GM12865 (cell line): ENCODE data around the gene RIBC2.
"Not testable (repeated sequence)": the region's sequence is repeated elsewhere in the genome, so short reads cannot be mapped to it uniquely, and the experiment has no call there.

Source experiments
- DNase-seq: peaks from one replicate; pipeline ENCODE4 v3.0.0; 2010; ENCODE audit warnings: low read depth
- H3K4me3 ChIP-seq: 2 replicates; pipeline ENCODE4 v1.5.1; 2011; ENCODE audit warnings: mild to moderate bottlenecking, low read depth, low read length, control low read depth
- CTCF ChIP-seq: IDR thresholded peaks from 2 replicates; pipeline ENCODE4 v1.5.1; 2011; ENCODE audit warnings: low read length, control low read depth, low read depth, inconsistent platforms; ENCODE audit not compliant: insufficient read depth; ENCODE audit errors: missing control alignments

Gene RIBC2, protein sequence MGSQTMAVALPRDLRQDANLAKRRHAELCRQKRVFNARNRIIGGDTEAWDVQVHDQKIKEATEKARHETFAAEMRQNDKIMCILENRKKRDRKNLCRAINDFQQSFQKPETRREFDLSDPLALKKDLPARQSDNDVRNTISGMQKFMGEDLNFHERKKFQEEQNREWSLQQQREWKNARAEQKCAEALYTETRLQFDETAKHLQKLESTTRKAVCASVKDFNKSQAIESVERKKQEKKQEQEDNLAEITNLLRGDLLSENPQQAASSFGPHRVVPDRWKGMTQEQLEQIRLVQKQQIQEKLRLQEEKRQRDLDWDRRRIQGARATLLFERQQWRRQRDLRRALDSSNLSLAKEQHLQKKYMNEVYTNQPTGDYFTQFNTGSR

DNA sequence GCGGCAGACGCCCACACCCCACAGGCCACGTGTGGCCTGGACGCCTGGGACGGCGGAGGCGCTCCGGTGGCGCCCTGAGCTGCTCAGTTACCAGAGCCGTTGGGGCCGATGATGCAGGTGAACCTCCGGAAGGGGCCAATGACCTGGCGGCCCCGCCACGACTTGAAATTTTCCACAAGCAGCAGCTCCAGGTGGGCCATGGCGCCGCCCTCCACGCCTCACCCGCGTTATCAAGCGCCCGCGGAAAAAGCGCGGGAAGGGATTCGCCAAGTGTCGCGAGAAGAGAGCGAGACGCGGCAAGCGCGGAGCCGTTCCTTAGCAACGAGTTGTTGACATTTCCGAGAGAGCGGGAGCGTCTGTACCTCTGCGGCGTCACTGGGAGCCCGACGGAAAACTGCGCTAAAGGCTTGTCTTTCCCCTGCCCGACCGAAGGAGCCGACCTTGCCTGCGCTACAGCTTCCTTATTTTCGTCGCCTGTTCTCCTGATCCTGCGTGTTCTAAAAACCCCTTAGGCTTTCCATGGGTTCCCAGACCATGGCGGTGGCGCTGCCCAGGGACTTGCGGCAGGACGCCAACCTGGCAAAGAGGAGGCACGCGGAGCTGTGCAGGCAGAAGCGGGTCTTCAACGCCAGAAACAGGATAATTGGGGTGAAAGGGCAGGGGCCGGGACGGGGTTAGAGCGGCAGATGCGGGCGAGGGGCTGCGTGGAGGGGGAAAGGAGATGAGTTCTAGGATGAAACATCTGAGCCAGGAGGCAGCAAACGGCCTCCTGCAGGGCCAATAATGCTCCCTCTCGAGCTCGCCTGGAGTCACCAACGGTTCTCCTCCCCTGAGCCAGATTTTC is at the start of gene RIBC2, which contains the start of gene SMC1B:
Gene RIBC2, plus strand, starts transcription at position 326 of the 844 bp plus-strand sequence. Its CDS starts 194 bp downstream, at position 520.
Gene SMC1B, minus strand, starts transcription at position 232 of the 844 bp plus-strand sequence. Its CDS starts 32 bp downstream, at position 200.
- no peak for TF ChIP-seq CTCF
- peak; percentile 97 for DNase-seq
- H3K4me3 ChIP-seq: peak within 1 kb of the TSS; percentile 83

DNA sequence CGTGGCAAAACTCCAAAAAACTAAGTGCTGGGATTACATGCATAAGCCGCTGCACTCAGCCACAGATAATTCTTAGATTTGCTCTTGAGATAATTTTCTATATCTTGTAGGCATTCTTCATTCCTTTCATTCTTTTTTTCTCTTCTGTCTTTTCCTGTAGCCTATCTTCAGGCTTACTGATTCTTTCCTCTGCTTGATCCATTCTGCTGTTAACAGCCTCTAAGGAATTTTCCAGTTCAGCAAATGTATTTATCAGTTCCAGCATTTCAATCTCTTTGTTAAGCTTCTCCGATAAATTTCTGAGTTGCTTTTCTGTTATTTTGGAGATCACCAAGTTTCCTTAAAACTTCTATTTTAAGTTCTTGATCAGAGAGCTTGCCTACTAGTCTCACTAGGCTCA is 46.8 kb upstream of the RIBC2 start:
- H3K4me3 ChIP-seq: no peak overlapping the region
- DNase-seq: no peak

DNA sequence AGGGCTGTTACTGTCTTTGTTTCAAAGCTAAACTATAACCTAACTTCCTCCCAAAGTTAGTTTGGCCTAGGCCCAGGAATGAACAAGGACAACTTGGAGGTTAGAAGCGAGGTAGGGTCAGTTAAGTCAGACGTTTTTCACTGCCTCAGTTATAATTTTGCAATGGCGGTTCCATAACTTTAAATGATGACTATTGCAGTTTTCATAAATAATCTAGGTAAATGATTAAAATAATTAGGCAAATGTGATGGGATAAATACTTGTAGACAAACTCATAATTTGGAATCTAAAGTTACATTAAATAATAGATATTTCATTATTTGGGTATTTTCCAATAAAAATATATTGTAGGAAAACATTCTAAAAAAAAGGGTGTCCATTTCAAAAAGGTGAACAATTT is 39.9 kb upstream of the RIBC2 start:
- DNase-seq, H3K4me3 ChIP-seq: not testable (repeated sequence)

More for the DNA sequence above, 46.8 kb upstream of the RIBC2 start:
- no peak for TF ChIP-seq CTCF

DNA sequence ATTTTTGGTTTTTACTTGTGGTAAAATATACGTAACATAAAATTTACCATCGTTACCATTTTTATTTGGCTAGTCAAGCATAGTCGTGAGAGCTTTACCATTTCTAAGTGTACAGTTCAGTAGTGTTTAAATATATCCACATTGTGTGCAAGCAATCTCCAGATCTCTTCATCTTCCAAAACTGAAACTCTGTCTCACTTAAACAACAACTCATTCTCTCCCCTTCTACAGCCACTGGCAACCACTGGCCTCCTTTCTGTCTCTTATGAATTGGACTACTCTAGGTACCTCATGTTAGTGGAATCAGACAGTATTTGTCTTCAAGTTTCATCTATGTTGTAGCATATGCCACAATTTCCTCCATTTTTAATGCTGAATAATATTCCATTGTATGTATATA is 37.5 kb upstream of the RIBC2 start:
- no peak for TF ChIP-seq CTCF
- H3K4me3 ChIP-seq: no peak overlapping the region

GRCh38 chr22:45376703-45377102 is 36.8 kb upstream of the RIBC2 start:
- no peak overlapping the region for H3K4me3 ChIP-seq
- DNase-seq: peak; percentile 9
- TF ChIP-seq CTCF: no peak

More for the DNA sequence above, 37.5 kb upstream of the RIBC2 start:
- peak; percentile 79 for DNase-seq

- no peak overlapping the region for H3K4me3 ChIP-seq
- TF ChIP-seq CTCF: no peak
- DNase-seq: no peak
Measured at GRCh38 chr22:45381348-45381747, 32.1 kb upstream of the RIBC2 start.

- no peak overlapping the region for H3K4me3 ChIP-seq
- DNase-seq: no peak
- TF ChIP-seq CTCF: no peak
Measured at GRCh38 chr22:45389546-45389945, 23.9 kb upstream of the RIBC2 start.
